ENCODE results near the gene RFESD.

DNA sequence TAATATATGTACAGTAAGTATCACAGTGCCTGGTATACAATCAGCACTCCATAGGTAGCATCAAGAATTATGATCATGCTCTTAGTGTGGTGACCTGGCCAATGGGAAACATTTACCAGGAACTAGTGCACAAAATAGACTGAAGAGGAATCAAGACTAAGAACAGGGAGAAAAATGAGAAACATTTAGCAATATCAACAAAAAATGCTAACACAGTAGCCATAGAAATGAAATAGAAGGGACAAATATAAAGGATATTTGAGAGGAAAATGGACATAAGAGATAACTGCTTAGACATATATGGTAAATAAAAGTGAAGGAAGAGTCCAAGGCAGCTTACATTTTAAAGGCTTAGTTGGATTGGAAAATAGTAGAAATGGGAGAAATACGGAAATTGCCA, 52.8 kb downstream of the RFESD start:
- TF ChIP-seq CTCF (conservative IDR thresholded peaks at IDR 0.05; ENCODE audit: low read depth, low read length) (no peak), POLR2A (IDR thresholded peaks at IDR 0.05; ENCODE audit: low read depth, low read length) (no peak), SMC3 (IDR thresholded peaks at IDR 0.05; ENCODE audit: low read depth, low read length) (no peak), FOS (IDR thresholded peaks at IDR 0.05; ENCODE audit: low read depth, low read length) (no peak), CHD1 (IDR thresholded peaks at IDR 0.05; ENCODE audit: low read depth, low read length) (no peak), USF2 (IDR thresholded peaks at IDR 0.05; ENCODE audit: low read depth, low read length) (no peak), MXI1 (IDR thresholded peaks at IDR 0.05; ENCODE audit: borderline replicate concordance, low read depth, low read length) (no peak), CEBPB (IDR thresholded peaks at IDR 0.05; ENCODE audit: low read depth, low read length) (no peak), RAD21 (IDR thresholded peaks at IDR 0.05; ENCODE audit: low read length) (no peak), NFE2L2 (IDR thresholded peaks at IDR 0.05; ENCODE audit: low read depth, low read length) (no peak), MAZ (IDR thresholded peaks at IDR 0.05; ENCODE audit: borderline replicate concordance, low read depth, low read length) (no peak), BHLHE40 (IDR thresholded peaks at IDR 0.05; ENCODE audit: low read depth, low read length) (no peak), RCOR1 (IDR thresholded peaks at IDR 0.05; ENCODE audit: insufficient replicate concordance, low read length) (no peak), MAFK (IDR thresholded peaks at IDR 0.05; ENCODE audit: low read depth, low read length) (no peak)

Data from IMR-90 (cell line).